H1 (cell line): ENCODE measurements around the gene TBCD. TPM values are rescaled to one million over a fixed set of nuclear protein-coding genes. Genes with fewer than 3 reads are reported as not detected.

ENCODE experiments used
- CTCF ChIA-PET: fragments of 300-600 bp; sonication (Branson Sonifier 250); formaldehyde crosslinking; loops from one replicate; lab custom pipeline; 2021; ENCODE audit not compliant: partially characterized antibody; lab: Charles Lee
- POLR2A ChIA-PET: fragments of 300-600 bp; sonication (Branson Sonifier 250); formaldehyde crosslinking; loops from one replicate; lab custom pipeline; 2021; ENCODE audit warnings: inconsistent platforms; ENCODE audit not compliant: partially characterized antibody; lab: Charles Lee
- DNase-seq, 2 experiments: peaks; one replicate each; pipeline versions ENCODE4 v3.0.0 to v3.0.0-alpha.2; 2010 to 2022; ENCODE audit warnings: low spot score in 2 of 2, low read depth in 1 of 2, mixed read lengths in 1 of 2
- FAIRE-seq: peaks from 2 replicates; lab custom pipeline; 2011; peaks lifted over from hg19 to GRCh38; lab: Jason Lieb, UNC
- H2AFZ ChIP-seq: 2 replicates; pipeline ENCODE4 v1.8.1; 2012; ENCODE audit warnings: low read length, inconsistent platforms
- H2AK5ac ChIP-seq: 2 replicates; pipeline ENCODE4 v1.6.1; 2013; ENCODE audit warnings: low read depth, low read length
- H2BK120ac ChIP-seq: replicated peaks from 2 replicates; pipeline ENCODE3; 2013; ENCODE audit warnings: low read depth, low read length, inconsistent platforms
- H2BK12ac ChIP-seq: 2 replicates; pipeline ENCODE4 v1.6.1; 2013; ENCODE audit warnings: low read depth, low read length
- H2BK15ac ChIP-seq: 2 replicates; pipeline ENCODE4 v1.6.1; 2013; ENCODE audit warnings: low read length
- H2BK20ac ChIP-seq: 2 replicates; pipeline ENCODE4 v1.6.1; 2013; ENCODE audit warnings: low read length
- H2BK5ac ChIP-seq: 2 replicates; pipeline ENCODE4 v1.6.1; 2013; ENCODE audit warnings: low read depth, low read length
- H3K14ac ChIP-seq: 2 replicates; pipeline ENCODE4 v1.6.1; 2013; ENCODE audit warnings: inconsistent platforms; ENCODE audit not compliant: insufficient read length
- H3K18ac ChIP-seq: 2 replicates; pipeline ENCODE4 v1.6.1; 2013; ENCODE audit warnings: low read length; ENCODE audit errors: extremely low read depth
- H3K23ac ChIP-seq: 2 replicates; pipeline ENCODE4 v1.6.1; 2013; ENCODE audit warnings: inconsistent platforms; ENCODE audit not compliant: insufficient read length
- H3K23me2 ChIP-seq: 2 replicates; pipeline ENCODE4 v1.6.1; 2013; ENCODE audit warnings: low read depth, low read length
- H3K27ac ChIP-seq: 2 replicates; pipeline ENCODE4 v1.6.1; 2011; ENCODE audit warnings: low read depth, low read length, inconsistent platforms
- H3K27me3 ChIP-seq, 4 experiments: replicated peaks in 1 of 4; 1 replicate in 1 of 4; 2 replicates in 3 of 4; pipeline versions ENCODE4 v1.6.1 to v1.8.1; 2011 to 2013; ENCODE audit warnings: low read length in 3 of 4, mild to moderate bottlenecking in 3 of 4, inconsistent platforms in 2 of 4, mixed read lengths in 2 of 4, moderate library complexity in 1 of 4; ENCODE audit not compliant: control insufficient read depth in 3 of 4, insufficient read depth in 3 of 4; ENCODE audit errors: extremely low read depth in 1 of 4
- H3K36me3 ChIP-seq, 4 experiments: 2 replicates each; pipeline versions ENCODE4 v1.6.1 to v1.8.1; 2011 to 2013; ENCODE audit warnings: mild to moderate bottlenecking in 4 of 4, low read length in 3 of 4, moderate library complexity in 2 of 4, control low read depth in 1 of 4, inconsistent platforms in 1 of 4; ENCODE audit not compliant: insufficient read depth in 4 of 4, control insufficient read depth in 2 of 4
- H3K4ac ChIP-seq: replicated peaks from 2 replicates; pipeline ENCODE3; 2013; ENCODE audit warnings: low read length, low read depth, mixed read lengths, inconsistent platforms; ENCODE audit not compliant: insufficient read length
- H3K4me1 ChIP-seq, 4 experiments: replicated peaks in 1 of 4; 1 replicate in 1 of 4; 2 replicates in 3 of 4; pipeline versions ENCODE4 v1.6.1 to v1.8.1; 2011 to 2013; ENCODE audit warnings: low read length in 3 of 4, inconsistent platforms in 2 of 4, mixed read lengths in 1 of 4; ENCODE audit not compliant: insufficient read depth in 4 of 4, control insufficient read depth in 3 of 4
- H3K4me2 ChIP-seq, 2 experiments: 2 replicates each; pipeline versions ENCODE4 v1.6.1 to v1.8.1; 2011 to 2013; ENCODE audit warnings: low read depth in 2 of 2, low read length in 2 of 2, control low read depth in 1 of 2, inconsistent platforms in 1 of 2, mild to moderate bottlenecking in 1 of 2; ENCODE audit not compliant: insufficient read depth in 1 of 2
- H3K4me3 ChIP-seq, 4 experiments: fragments of 200-600, 300-600 bp in 1 of 4; sonication (generic), shearing (Covaris generic), sonication (Bioruptor Twin) in 1 of 4; 2 replicates each; pipeline versions ENCODE4 v1.5.1 to v1.8.1; 2011 to 2016; ENCODE audit warnings: low read length in 4 of 4, low read depth in 3 of 4, control low read depth in 2 of 4, inconsistent platforms in 2 of 4, mild to moderate bottlenecking in 2 of 4, mixed read lengths in 1 of 4, moderate library complexity in 1 of 4; ENCODE audit not compliant: insufficient read depth in 2 of 4; ENCODE audit errors: extremely low read depth in 1 of 4
- H3K56ac ChIP-seq: replicated peaks from 2 replicates; pipeline ENCODE3; 2013; ENCODE audit warnings: low read depth, mild to moderate bottlenecking, mixed read lengths, low read length, inconsistent platforms; ENCODE audit not compliant: insufficient read length
- H3K79me1 ChIP-seq: 2 replicates; pipeline ENCODE4 v1.6.1; 2013; ENCODE audit warnings: low read depth, low read length, control low read depth
- H3K79me2 ChIP-seq, 2 experiments: 2 replicates each; pipeline versions ENCODE4 v1.6.1 to v1.8.1; 2012 to 2013; ENCODE audit warnings: low read length in 2 of 2, mild to moderate bottlenecking in 2 of 2, inconsistent platforms in 1 of 2; ENCODE audit not compliant: insufficient read depth in 2 of 2, control insufficient read depth in 1 of 2
- H3K9ac ChIP-seq, 4 experiments: replicated peaks in 1 of 4; 1 replicate in 1 of 4; 2 replicates in 3 of 4; pipeline versions ENCODE4 v1.6.1 to v1.8.1; 2011 to 2013; ENCODE audit warnings: low read depth in 3 of 4, low read length in 3 of 4, control low read depth in 2 of 4, mild to moderate bottlenecking in 2 of 4, moderate library complexity in 2 of 4, inconsistent platforms in 1 of 4; ENCODE audit errors: extremely low read depth in 1 of 4
- H3K9me3 ChIP-seq, 2 experiments: 2 replicates each; pipeline versions ENCODE4 v1.6.1 to v1.8.1; 2012 to 2013; ENCODE audit warnings: mild to moderate bottlenecking in 2 of 2, moderate library complexity in 2 of 2, control low read depth in 1 of 2, inconsistent platforms in 1 of 2, low read depth in 1 of 2, low read length in 1 of 2, mixed read lengths in 1 of 2; ENCODE audit not compliant: insufficient read depth in 2 of 2
- H4K20me1 ChIP-seq, 2 experiments: replicated peaks in 1 of 2; 2 replicates each; pipeline versions ENCODE3 to v1.8.1; 2011 to 2013; ENCODE audit warnings: inconsistent platforms in 2 of 2, low read length in 2 of 2, mild to moderate bottlenecking in 1 of 2; ENCODE audit not compliant: insufficient read depth in 2 of 2, control insufficient read depth in 1 of 2
- H4K5ac ChIP-seq: 2 replicates; pipeline ENCODE4 v1.6.1; 2013; ENCODE audit warnings: low read length, low read depth, mixed read lengths, inconsistent platforms; ENCODE audit not compliant: insufficient read length
- H4K8ac ChIP-seq: 2 replicates; pipeline ENCODE4 v1.8.0; 2013; ENCODE audit warnings: mild to moderate bottlenecking, moderate library complexity, low read length, inconsistent platforms; ENCODE audit not compliant: insufficient read depth; ENCODE audit errors: extremely low read depth
- H4K91ac ChIP-seq: replicated peaks from 2 replicates; pipeline ENCODE3; 2013; ENCODE audit warnings: low read length, mixed read lengths, inconsistent platforms; ENCODE audit not compliant: insufficient read length
- BCL11A ChIP-seq, 2 experiments: IDR thresholded peaks; one replicate each; pipeline ENCODE4 v1.6.1; 2011; ENCODE audit warnings: low read depth in 2 of 2, low read length in 2 of 2, mild to moderate bottlenecking in 2 of 2
- FOSL1 ChIP-seq: IDR thresholded peaks from 2 replicates; pipeline ENCODE4 v1.6.1; 2011; ENCODE audit warnings: mild to moderate bottlenecking, low read depth, low read length, moderate library complexity; ENCODE audit not compliant: insufficient read depth
- NRF1 ChIP-seq: IDR thresholded peaks from 2 replicates; pipeline ENCODE4 v1.6.1; 2011; ENCODE audit warnings: mild to moderate bottlenecking, low read depth, low read length, improper control_type of control experiment
- RNF2 ChIP-seq: fragments of 200-900, 300-1000 bp; sonication (generic); IDR thresholded peaks from 2 replicates; pipeline ENCODE4 v1.7.1; 2016; ENCODE audit warnings: borderline replicate concordance, low read depth, mild to moderate bottlenecking, antibody characterized with exemption, low read length; ENCODE audit not compliant: poor library complexity, severe bottlenecking; ENCODE audit errors: missing control alignments
- SIN3A ChIP-seq, 2 experiments: IDR thresholded peaks in 1 of 2; conservative IDR thresholded peaks in 1 of 2; 2 replicates each; pipeline ENCODE4 v1.6.1; 2011 to 2012; ENCODE audit warnings: low read length in 2 of 2, improper control_type of control experiment in 1 of 2, low read depth in 1 of 2, mild to moderate bottlenecking in 1 of 2
- SRF ChIP-seq: IDR thresholded peaks from 2 replicates; pipeline ENCODE4 v1.6.1; 2011; ENCODE audit warnings: mild to moderate bottlenecking, low read depth, low read length, moderate library complexity
- YY1 ChIP-seq: IDR thresholded peaks from 2 replicates; pipeline ENCODE4 v1.6.1; 2011; ENCODE audit warnings: low read depth, mild to moderate bottlenecking, low read length
- WGBS, 2 experiments: shearing (Covaris generic) in 1 of 2; methylation state at CpG; one replicate each; pipeline versions ENCODE4 v1.1.6 to v1.1.7; 2013 to 2015; ENCODE audit warnings: low lambda C conversion rate in 2 of 2, mixed read lengths in 2 of 2, inconsistent platforms in 1 of 2, low coverage in 1 of 2, missing lambda C conversion rate in 1 of 2; ENCODE audit not compliant: insufficient replicate concordance in 2 of 2, insufficient coverage in 1 of 2, insufficient read length in 1 of 2; ENCODE audit errors: extremely low coverage in 1 of 2, missing lambda C conversion rate in 1 of 2; 5-methylcytosine and 5-hydroxymethylcytosine counted together
- polyA plus RNA-seq, 7 experiments: library from polyadenylated mRNA; depleted of rRNA in 3 of 7; stranded (reverse) in 5 of 7; unstranded in 2 of 7; fragments of >200 nt in 5 of 7; fragments of 200-250 nt in 2 of 7; gene quantifications; 1 replicate in 5 of 7; 2 replicates in 1 of 7; 4 replicates in 1 of 7; pipeline versions ENCODE4 v1.2.1 to v1.2.3, GENCODE V29; 2011 to 2013; ENCODE audit warnings: missing spikeins in 2 of 7, mixed read lengths in 2 of 7
- total RNA-seq: library from RNA; stranded (reverse); fragmentation: NEBNext Ultra II Directional; extraction: Animal tissue kit (Norgen Biotek cat#: 25700); gene quantifications from 2 replicates; pipeline ENCODE4 v1.2.1, GENCODE V29; 2021

Gene TBCD
- total and polyA plus RNA-seq, 2 of the 8 experiments (the other 6 are each of a cell fraction or from before 2014, with no cell fraction given): 118 to 162 TPM

DNA sequence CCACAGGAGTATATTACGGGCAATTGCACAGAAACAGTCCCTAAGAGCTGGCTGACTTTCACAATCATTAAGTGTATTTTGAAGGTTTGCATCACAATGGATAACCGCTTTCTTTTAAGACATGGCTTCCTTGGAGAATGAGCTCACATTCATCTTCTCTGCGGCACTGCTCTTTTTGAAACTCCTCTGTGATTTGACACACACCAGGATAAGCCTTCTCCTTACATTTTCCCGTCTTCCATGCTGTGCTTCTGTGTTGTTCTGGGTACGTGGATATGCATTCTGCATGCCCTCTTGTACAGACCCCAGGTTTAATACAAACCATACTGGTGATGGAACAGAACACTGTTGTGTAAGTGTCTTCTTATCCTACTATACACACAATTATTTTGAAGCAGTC, 238.0 kb downstream of the TBCD start:
- Histone ChIP-seq H2BK5ac (no peak overlapping the region), H3K4me3 (no peak overlapping the region), H4K91ac (no peak overlapping the region), H3K27ac (no peak overlapping the region), H3K23me2 (no peaks in the 10 kb centered on the region), H3K9me3 (peaks cover 0 to 4% of the 10 kb centered on the region in 2 experiments; a peak in 1 of 4 replicates), H2AK5ac (no peak overlapping the region), H2BK12ac (no peak overlapping the region), H3K79me2 (no peaks in the 10 kb centered on the region), H3K18ac (no peak overlapping the region), H4K20me1 (no peaks in the 10 kb centered on the region), H3K4me1 (peaks cover 0 to 6% (median under 1%) of the 10 kb centered on the region in 4 experiments; a peak in 2 of 7 replicates), H3K79me1 (no peaks in the 10 kb centered on the region), H2BK20ac (no peak overlapping the region), H3K27me3 (no peaks in the 10 kb centered on the region; a peak in 1 of 7 replicates), H3K4me2 (no peak overlapping the region), H4K8ac (no peak overlapping the region), H3K9ac (no peak overlapping the region), H2BK120ac (no peak overlapping the region), H3K56ac (no peak overlapping the region), H4K5ac (no peak overlapping the region), H2AFZ (no peak overlapping the region), H3K23ac (no peak overlapping the region), H3K14ac (no peak overlapping the region), H3K4ac (no peak overlapping the region), H3K36me3 (no peaks in the 10 kb centered on the region), H2BK15ac (no peak overlapping the region)
- FAIRE-seq (no peak), DNase-seq (no peak)
- POLR2A ChIA-PET: no interaction called here
- TF ChIP-seq SRF (no peak), YY1 (no peak), SIN3A (conservative IDR thresholded peaks at IDR 0.05 in 1 of 2, IDR thresholded peaks at IDR 0.05 in 1 of 2; ENCODE audit: low read depth in 1 of 2, low read length in 2 of 2) (no peak), RNF2 (no peak), NRF1 (no peak), FOSL1 (no peak), BCL11A (IDR thresholded peaks at IDR 0.05; ENCODE audit: low read depth in 2 of 2, low read length in 2 of 2) (no peak)
- WGBS, 2 experiments: 83% methylated on average over 5 of the region's 5 CpGs; no CpG with 5 or more reads in 1 of the 2 experiments
- CTCF ChIA-PET: interaction anchor here (1.2 to 1.6 kb wide), 2 partner anchors 16 to 27 kb away, joined by 3 to 7 read pairs; no protein-coding TSS in a partner anchor
